ENCODE data around the gene STK39.
"Not testable (repeated sequence)": the region's sequence is repeated elsewhere in the genome, so short reads cannot be mapped to it uniquely, and the experiment has no call there.

The STK39 gene

DNA sequence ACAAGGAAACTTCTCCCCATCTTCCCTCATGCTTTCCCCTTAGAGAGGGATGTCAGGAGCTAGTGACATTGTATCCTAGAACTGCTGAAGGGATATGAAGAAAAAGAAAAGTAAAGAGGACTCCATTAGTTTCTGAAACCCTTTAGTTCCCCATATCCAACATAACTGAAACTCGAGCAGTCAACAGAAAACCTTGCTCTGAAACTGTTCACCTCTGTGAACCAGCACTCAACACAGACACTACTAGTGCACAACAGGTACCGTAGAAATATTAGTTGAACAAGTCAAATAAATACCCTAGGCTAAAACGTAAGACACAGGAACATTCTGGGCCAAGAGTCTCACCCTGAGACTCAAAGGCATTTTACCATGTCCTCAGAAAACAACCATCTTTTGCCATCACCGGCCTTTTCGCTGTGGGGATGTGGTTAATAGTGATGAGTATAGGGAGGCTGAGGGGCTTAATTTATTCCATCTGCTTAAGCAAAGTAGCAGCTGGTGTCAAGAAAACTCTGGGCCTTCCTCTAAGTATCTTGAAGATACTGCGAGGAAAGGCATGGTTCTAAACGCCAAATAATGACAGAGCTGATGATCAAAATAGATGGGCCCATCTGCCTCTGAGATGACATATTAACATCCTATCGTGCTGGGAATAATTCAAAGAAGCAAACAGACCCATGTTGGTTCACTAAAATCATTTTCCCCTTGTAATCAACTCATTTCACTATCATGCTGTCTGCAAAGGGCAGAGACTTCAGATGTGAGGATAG lies 156.8 kb downstream of the STK39 start:
- no peak overlapping the region for H3K4me3 ChIP-seq (ENCODE audit: low read depth, low read length)
- TF ChIP-seq, protein P1, sequence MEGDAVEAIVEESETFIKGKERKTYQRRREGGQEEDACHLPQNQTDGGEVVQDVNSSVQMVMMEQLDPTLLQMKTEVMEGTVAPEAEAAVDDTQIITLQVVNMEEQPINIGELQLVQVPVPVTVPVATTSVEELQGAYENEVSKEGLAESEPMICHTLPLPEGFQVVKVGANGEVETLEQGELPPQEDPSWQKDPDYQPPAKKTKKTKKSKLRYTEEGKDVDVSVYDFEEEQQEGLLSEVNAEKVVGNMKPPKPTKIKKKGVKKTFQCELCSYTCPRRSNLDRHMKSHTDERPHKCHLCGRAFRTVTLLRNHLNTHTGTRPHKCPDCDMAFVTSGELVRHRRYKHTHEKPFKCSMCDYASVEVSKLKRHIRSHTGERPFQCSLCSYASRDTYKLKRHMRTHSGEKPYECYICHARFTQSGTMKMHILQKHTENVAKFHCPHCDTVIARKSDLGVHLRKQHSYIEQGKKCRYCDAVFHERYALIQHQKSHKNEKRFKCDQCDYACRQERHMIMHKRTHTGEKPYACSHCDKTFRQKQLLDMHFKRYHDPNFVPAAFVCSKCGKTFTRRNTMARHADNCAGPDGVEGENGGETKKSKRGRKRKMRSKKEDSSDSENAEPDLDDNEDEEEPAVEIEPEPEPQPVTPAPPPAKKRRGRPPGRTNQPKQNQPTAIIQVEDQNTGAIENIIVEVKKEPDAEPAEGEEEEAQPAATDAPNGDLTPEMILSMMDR (conservative IDR thresholded peaks at IDR 0.05; ENCODE audit: low read depth, low read length) = no peak
- no peak for DNase-seq (ENCODE audit: low read depth)

DNA sequence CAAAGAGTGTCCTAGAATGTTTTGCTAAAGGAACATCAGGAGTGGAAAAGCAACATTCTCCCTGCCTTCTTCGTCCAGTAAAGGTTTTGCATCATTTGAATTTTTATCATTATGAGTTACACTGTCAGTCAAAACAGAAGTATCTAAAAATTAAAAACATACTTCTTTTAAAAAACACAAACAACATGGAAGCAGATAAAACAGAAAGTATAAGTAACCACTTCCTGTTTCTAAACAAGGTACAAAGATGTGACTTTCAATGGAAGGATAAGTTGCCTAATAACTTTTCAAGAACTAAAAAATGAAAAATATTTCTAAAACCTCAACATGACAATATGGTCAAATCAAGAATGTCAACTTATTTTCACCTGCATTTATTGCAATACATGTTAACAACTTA lies 158.2 kb downstream of the STK39 start:
- TF ChIP-seq, protein P1 (conservative IDR thresholded peaks at IDR 0.05; ENCODE audit: low read depth, low read length) = no peak
- no peak overlapping the region for H3K4me3 ChIP-seq (ENCODE audit: low read depth, low read length)
- peak; percentile 3 for DNase-seq (ENCODE audit: low read depth)

DNA sequence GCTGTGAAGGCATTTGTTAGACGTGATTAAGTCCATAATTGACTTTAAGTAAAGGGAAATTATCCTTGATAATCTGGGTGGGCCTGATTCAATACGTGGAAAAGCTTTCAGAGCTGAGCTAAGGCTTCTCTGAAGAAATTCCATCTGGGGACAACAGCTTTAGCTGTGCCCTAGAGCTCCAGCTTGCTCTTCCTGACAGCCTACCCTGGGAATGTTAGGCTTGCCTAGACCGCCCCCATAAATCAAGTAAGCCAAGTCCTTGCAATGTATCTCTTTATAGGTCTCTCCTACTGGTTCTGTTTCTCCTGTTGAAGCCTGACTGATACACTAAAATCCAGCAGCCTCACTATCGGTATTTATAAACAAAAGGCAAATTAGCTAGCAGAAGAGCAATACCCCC lies 160.0 kb downstream of the STK39 start:
- no peak overlapping the region for H3K4me3 ChIP-seq (ENCODE audit: low read depth, low read length)
- no peak for DNase-seq (ENCODE audit: low read depth)
- TF ChIP-seq, protein P1 (conservative IDR thresholded peaks at IDR 0.05; ENCODE audit: low read depth, low read length) = no peak

DNA sequence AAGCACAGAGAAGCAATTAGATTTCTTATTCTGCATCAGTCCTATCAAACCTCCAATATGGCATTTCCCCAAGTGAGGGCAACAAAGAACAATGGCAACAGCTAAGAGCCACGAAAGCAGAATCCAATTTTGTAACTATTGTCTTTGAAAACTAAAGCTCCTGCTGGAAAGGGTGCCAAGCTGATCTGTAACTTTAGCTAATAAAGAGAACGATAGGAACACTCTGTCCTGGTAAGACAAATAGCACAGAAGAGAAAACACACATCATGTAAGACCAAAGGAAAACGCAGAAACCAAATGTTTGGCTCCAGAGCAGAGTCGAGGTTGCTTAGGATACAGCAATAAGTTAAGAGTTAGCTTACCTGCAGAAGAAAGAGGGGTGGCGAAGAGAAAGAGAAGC lies 160.5 kb downstream of the STK39 start:
- DNase-seq (ENCODE audit: low read depth) = no peak
- TF ChIP-seq, protein P1 (conservative IDR thresholded peaks at IDR 0.05; ENCODE audit: low read depth, low read length) = no peak
- H3K4me3 ChIP-seq (ENCODE audit: low read depth, low read length) = no peak overlapping the region

DNA sequence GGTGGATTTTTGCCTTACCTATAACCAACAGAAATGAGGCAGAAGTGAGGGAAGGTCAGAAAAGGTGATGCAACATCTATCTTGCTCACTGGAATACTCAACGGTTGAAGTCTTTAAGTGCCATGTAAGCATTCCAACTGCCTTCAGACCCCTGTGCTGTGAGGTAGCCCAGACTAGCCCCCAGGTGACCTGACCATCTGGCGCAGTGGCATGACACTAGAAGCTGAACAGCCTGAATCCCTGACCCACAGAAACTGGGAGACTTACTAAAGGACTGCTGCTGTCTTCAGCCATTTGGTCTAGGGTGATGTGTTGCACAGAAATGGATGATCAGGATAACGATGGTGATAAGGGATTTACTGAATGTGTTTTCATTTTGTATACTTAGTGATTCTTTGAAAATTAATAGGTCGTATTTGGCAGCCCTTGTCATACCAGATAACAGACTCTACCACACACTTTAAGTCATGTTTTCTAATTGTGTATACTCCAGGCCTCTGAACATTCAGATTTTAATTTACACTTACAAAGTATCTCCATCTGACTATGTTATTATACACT lies 161.5 kb downstream of the STK39 start:
- H3K4me3 ChIP-seq (ENCODE audit: low read depth, low read length) = no peak overlapping the region
- no peak for DNase-seq (ENCODE audit: low read depth)
- TF ChIP-seq, protein P1 (conservative IDR thresholded peaks at IDR 0.05; ENCODE audit: low read depth, low read length) = no peak

DNA sequence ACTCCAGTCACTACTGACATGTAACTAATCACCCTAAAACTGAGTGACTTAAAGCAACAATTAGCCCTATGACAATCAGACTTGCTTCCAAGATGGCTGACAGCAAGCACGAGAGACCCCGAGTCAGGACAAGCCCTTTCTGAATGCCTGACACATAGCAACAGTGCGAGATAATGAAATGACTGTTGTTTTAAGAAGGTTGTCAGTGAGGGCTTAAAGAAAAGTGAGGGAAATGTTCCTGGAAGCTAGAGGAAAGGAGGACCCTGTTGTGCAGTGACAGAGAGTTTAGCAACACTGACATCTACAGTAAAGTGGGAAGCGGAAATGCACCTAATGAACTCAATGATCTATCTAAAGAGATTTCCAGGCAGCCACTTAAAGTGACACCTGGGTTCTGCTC lies 163.1 kb downstream of the STK39 start:
- peak; percentile 10 for DNase-seq (ENCODE audit: low read depth)
- no peak overlapping the region for H3K4me3 ChIP-seq (ENCODE audit: low read depth, low read length)
- TF ChIP-seq, protein P1 (conservative IDR thresholded peaks at IDR 0.05; ENCODE audit: low read depth, low read length) = peak; percentile 6

DNA sequence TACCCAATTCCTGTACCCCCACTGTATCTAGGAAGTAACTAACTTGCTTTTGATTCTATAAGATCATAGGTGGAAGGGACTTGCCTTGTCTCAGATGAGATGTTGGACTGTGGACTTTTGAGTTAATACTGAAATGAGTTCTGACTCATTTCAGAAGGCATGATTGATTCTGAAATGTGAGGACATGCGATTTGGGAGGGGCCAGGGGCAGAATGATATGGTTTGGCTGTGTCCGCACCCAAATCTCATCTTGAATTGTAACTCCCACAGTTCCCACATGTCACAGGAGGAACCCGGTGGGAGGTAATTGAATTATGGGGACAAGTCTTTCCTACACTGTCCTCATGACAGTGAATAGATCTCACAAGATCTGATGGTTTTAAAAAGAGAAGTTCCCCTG lies 165.9 kb downstream of the STK39 start:
- not testable (repeated sequence) for H3K4me3 ChIP-seq (ENCODE audit: low read depth, low read length); DNase-seq (ENCODE audit: low read depth)
